ENCODE data around the gene GNL1. TPM values are rescaled to one million over a fixed set of nuclear protein-coding genes. Genes with fewer than 3 reads are reported as not detected.

GNL1 gene
- total and polyA plus RNA-seq, 8 donors, result 32.3 to 86.6 (median 42.0) TPM

DNA sequence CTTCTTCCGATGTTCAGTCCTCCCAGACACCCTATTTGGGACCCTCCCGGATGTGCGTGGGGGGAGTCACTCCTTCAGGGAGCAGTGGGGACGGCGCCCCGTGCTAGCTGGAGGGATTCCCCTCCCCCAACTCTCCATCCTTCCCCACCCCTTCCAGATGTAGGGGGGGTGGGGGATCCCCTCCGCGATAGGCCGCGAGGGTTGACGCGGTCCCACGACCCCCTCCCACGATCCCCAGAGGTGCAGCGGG is 548 bp downstream of the GNL1 start:
- DNase-seq (peak in 2 of 6 donors; percentile 75 to 85), ATAC-seq (no peak), FAIRE-seq (no peak)
- TF ChIP-seq, protein P1, sequence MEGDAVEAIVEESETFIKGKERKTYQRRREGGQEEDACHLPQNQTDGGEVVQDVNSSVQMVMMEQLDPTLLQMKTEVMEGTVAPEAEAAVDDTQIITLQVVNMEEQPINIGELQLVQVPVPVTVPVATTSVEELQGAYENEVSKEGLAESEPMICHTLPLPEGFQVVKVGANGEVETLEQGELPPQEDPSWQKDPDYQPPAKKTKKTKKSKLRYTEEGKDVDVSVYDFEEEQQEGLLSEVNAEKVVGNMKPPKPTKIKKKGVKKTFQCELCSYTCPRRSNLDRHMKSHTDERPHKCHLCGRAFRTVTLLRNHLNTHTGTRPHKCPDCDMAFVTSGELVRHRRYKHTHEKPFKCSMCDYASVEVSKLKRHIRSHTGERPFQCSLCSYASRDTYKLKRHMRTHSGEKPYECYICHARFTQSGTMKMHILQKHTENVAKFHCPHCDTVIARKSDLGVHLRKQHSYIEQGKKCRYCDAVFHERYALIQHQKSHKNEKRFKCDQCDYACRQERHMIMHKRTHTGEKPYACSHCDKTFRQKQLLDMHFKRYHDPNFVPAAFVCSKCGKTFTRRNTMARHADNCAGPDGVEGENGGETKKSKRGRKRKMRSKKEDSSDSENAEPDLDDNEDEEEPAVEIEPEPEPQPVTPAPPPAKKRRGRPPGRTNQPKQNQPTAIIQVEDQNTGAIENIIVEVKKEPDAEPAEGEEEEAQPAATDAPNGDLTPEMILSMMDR (IDR thresholded peaks at IDR 0.05), result no peak
- Histone ChIP-seq H3K4me1 (peaks cover 4 to 11% (median 6%) of the 10 kb centered on the region in 3 donors), H3K36me3 (peaks cover 0 to 27% (median 7%) of the 10 kb centered on the region in 3 donors), H3K4me3 (peak overlapping the region; percentile 83 to 97 (median 96)), H3K27ac (peak overlapping the region; percentile 95 to 97 (median 96)), H3K27me3 (no peaks in the 10 kb centered on the region), H3K9me3 (no peaks in the 10 kb centered on the region)
- intact Hi-C loops (cut with DNase I), result no loop called here
- WGBS, 2 donors, result 0 to 1% methylated on average over 13 to 15 of the region's 15 CpGs

DNA sequence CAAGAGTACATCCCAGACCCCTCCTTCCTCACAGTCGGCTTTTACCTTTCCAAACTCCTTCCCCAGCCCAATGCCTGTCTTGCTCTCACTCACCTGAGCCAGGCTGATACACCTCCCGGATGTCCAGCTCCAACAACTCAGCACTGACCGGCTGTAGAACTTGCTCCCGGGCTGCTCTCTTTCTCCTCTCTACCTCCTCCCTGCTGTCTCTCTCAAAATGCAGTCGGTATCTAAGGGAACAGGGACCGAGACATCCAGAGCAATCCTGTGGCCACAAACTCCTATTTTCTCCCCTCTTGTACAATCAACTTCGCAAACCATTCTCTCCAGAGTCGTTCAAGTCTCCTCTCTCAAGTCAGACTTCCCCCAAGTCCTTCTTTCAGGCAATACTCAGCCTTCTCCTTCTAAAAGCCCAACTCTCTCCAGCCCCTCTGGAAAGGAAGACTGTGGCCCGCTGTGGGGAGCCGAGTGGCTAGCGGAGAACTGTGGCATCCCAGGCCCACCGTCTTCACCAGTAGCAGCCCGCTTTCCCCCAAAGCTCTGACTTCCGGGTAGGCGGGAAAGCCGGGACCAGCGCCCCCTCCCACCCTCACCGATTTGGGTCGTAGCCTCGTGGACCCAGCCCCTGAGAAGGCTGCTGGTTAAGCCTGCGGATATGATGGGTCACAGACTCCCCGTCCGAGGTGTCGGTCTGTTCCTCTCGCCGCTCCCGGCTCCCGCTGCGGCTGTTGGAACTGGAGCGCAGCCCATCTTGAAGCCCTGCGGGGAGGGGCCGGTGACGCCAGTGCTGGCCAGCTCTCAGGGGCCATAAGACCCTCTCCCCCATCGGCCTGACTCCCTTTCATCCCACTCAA is 1.1 kb downstream of the GNL1 start:
- FAIRE-seq, result no peak
- peak overlapping the region; percentile 83 to 97 (median 96) for H3K4me3 ChIP-seq
- peak in 4 of 6 donors; percentile 60 to 77 (median 72) for DNase-seq
- H3K9me3 ChIP-seq, result no peaks in the 10 kb centered on the region
- TF ChIP-seq, protein P1 (IDR thresholded peaks at IDR 0.05), result no peak
- no peaks in the 10 kb centered on the region for H3K27me3 ChIP-seq
- H3K4me1 ChIP-seq, result peaks cover 4 to 11% (median 6%) of the 10 kb centered on the region in 3 donors
- WGBS, 2 donors, result 14 to 16% methylated on average over 34 of the region's 34 CpGs
- ATAC-seq, result peak; percentile 8 to 10 (median 9)
- peak overlapping the region; percentile 95 to 97 (median 96) for H3K27ac ChIP-seq
- peaks cover 0 to 27% (median 7%) of the 10 kb centered on the region in 3 donors for H3K36me3 ChIP-seq
- intact Hi-C loops (cut with DNase I), result no loop called here

DNA sequence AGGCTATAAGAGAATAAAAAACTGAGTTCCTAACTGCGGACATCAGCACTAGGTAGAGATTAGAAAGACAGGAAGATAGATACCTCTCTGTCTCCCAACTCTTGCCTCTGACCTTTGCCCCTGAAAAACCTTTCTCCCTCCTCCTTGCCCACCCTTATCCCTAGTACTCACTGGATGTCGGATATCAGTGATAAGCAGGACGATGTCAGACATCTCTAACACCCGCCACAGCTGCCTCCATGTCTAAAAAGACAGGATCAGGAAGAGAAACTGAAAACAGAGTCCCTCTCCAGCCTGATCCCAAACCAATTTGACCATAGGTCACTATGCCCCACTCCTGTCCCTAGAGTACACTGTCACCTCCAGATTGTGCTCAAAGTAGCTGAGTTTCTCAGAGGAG is 1.9 kb downstream of the GNL1 start:
- no peak for DNase-seq
- H3K36me3 ChIP-seq, result peaks cover 0 to 27% (median 7%) of the 10 kb centered on the region in 3 donors
- no peak for FAIRE-seq
- intact Hi-C loops (cut with DNase I), result no loop called here
- WGBS, 2 donors, result 80 to 92% methylated on average over 4 of the region's 4 CpGs
- no peaks in the 10 kb centered on the region for H3K27me3 ChIP-seq
- no peak overlapping the region for H3K27ac ChIP-seq
- H3K4me1 ChIP-seq, result peaks cover 4 to 11% (median 6%) of the 10 kb centered on the region in 3 donors
- no peak overlapping the region for H3K4me3 ChIP-seq
- no peak for ATAC-seq
- TF ChIP-seq, protein P1 (IDR thresholded peaks at IDR 0.05), result no peak
- H3K9me3 ChIP-seq, result no peaks in the 10 kb centered on the region

DNA sequence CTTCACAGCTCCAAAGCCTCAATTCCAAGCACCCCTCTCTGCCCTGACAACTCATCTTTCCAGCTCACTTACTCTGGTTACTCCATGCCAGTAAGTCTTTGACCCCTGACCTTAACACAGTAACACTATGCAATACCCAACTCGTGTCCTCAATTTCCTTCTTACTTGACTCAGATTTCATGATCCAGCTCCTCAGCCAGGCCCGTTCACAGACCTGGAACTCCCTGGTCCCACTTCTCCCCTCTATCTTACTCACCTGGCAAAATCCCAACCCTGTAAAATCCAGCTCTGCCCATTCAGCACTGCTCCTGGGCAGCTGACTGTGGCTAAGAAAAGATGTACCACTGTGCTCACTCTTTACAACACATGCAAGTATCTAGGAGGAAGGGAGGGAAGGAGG is 7.9 kb downstream of the GNL1 start:
- no peak overlapping the region for H3K27ac ChIP-seq
- intact Hi-C loops (cut with DNase I), result loop anchor here in 2 of 3 donors (5.0 to 10.0 kb wide), 2 partner anchors 66 to 176 kb away; partner anchors contain the start of gene TUBB (in 1 of the 2)
- no peaks in the 10 kb centered on the region for H3K27me3 ChIP-seq
- TF ChIP-seq, protein P1 (IDR thresholded peaks at IDR 0.05), result no peak
- ATAC-seq (no peak), FAIRE-seq (no peak), DNase-seq (no peak)
- H3K9me3 ChIP-seq, result no peaks in the 10 kb centered on the region
- H3K36me3 ChIP-seq, result peaks cover 0 to 30% (median 7%) of the 10 kb centered on the region in 3 donors
- no peaks in the 10 kb centered on the region for H3K4me1 ChIP-seq
- WGBS, 2 donors, result 74 to 76% methylated on average over 2 of the region's 2 CpGs
- H3K4me3 ChIP-seq, result no peak overlapping the region

DNA sequence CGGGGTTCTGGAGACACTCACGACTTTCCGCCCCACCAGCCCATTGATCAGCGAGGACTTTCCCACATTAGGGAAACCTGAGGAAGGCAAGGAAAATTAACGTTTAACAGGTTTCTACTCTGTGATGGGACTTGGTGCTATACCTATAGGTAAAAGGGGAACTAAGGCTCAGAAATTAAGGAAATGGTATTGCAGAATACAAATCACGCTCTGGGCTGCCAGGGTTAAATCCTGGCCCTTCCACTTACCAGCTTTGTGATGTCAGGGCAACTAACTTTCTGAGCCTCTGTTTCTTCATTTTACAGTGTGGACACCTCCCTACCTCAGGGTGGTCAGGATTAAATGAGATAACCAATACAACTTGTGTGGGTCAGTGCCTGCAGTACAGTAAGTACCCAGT is 8.8 kb downstream of the GNL1 start:
- no peak for ATAC-seq
- 89 to 94% methylated on average over 6 of the region's 6 CpGs for WGBS, 2 donors
- H3K4me1 ChIP-seq, result no peaks in the 10 kb centered on the region
- H3K36me3 ChIP-seq, result peaks cover 0 to 20% (median 6%) of the 10 kb centered on the region in 3 donors
- no peak for DNase-seq
- TF ChIP-seq, protein P1 (IDR thresholded peaks at IDR 0.05), result no peak
- no peak overlapping the region for H3K27ac ChIP-seq
- no peaks in the 10 kb centered on the region for H3K27me3 ChIP-seq
- no peaks in the 10 kb centered on the region for H3K9me3 ChIP-seq
- intact Hi-C loops (cut with DNase I), result loop anchor here in 2 of 3 donors (5.0 to 10.0 kb wide), 2 partner anchors 65 to 177 kb away; partner anchors contain the start of gene TUBB (in 1 of the 2)
- no peak overlapping the region for H3K4me3 ChIP-seq
- no peak for FAIRE-seq
